GM21717 (cell line): ENCODE data around the gene CPT1C.
"Not testable (repeated sequence)": the region's sequence is repeated elsewhere in the genome, so short reads cannot be mapped to it uniquely, and the experiment has no call there.

Experiments used
- ATAC-seq: cut with Tn5 transposase; IDR thresholded peaks from one replicate; pipeline ENCODE4 v1.9.1; 2021; ENCODE audit warnings: mild to moderate bottlenecking, moderate library complexity; ENCODE audit not compliant: unreplicated experiment

CPT1C gene

GRCh38 chr19:49700563-49700962 lies 9.6 kb downstream of the CPT1C start:
- no peak for ATAC-seq

- no peak for ATAC-seq
Observed at GRCh38 chr19:49701271-49701786, 10.4 kb downstream of the CPT1C start.

DNA sequence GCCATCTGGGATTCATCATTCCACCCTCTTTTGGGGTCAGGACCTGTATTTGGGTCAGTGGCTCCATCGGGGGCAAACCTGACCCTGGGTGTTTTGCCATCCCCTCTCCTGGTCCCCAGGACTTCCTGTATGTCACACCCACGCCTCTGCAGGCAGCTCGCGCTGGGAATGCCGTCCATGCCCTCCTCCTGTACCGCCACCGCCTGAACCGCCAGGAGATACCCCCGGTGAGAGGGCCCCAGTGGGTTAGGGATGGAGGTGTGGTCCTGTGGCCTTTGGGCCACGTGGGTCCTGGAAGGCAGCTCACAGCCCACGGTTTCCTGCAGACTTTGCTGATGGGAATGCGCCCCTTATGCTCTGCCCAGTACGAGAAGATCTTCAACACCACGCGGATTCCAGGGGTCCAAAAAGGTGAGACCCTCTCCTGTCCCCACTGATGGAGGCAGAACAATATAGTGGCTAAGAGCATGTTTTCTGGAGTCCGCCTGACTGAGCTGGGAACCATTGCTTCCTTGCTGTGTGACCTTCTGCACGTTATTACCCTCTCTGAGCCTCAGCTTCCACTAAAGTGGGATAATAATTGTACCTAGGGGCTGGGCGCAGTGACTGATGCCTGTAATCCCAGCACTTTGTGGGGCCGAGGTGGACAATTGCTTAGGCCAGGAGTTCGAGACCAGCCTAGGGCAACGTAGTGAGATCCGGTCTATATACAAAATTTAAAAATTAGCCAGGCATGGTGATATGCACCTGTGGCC lies 14.1 kb downstream of the CPT1C start:
- ATAC-seq = no peak

- ATAC-seq = no peak
Observed at GRCh38 chr19:49705919-49706318, 15.0 kb downstream of the CPT1C start.

GRCh38 chr19:49710372-49710951 lies 19.5 kb downstream of the CPT1C start:
- no peak for ATAC-seq

GRCh38 chr19:49712397-49712859 lies 21.5 kb downstream of the CPT1C start:
- ATAC-seq = no peak

- no peak for ATAC-seq
Observed at GRCh38 chr19:49713236-49713845, 22.4 kb downstream of the CPT1C start.

DNA sequence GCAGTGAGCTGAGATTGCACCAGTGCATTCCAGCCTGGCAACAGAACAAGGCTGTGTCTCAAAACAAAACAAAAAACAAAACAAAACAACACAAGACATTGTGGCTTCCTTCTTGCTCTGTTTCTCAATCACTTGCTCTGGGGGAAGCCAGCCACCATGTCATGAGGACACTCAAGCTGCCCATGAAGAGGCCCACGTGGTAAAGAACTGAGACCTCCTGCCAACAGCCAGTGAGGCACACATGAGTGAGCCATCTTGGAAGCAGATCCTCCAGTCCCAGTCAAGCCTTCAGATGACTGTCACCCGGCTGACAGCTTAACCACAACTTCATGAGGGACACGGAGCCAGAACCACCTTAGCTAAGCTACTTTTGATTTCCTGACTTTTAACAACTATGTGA lies 25.2 kb downstream of the CPT1C start:
- ATAC-seq = no peak

- ATAC-seq = no peak
Observed at GRCh38 chr19:49718511-49718910, 27.6 kb downstream of the CPT1C start.

DNA sequence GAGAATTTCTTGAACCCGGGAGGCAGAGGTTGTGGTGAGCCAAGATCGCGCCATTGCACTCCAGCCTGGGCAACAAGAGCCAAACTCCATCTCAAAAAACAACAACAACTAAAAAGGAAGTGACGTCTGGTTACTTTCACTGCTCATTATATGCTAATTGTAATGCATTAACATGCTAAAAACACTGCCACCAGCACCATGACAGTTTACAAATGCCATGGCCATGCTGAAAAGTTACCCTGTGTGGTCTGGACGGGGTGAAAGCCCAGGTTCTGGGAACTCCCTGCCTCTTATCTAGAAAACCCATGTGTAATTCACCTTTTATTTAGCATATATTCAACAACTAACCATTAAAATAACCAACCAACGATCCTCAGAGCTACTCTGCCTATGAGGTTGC lies 28.1 kb downstream of the CPT1C start:
- no peak for ATAC-seq

DNA sequence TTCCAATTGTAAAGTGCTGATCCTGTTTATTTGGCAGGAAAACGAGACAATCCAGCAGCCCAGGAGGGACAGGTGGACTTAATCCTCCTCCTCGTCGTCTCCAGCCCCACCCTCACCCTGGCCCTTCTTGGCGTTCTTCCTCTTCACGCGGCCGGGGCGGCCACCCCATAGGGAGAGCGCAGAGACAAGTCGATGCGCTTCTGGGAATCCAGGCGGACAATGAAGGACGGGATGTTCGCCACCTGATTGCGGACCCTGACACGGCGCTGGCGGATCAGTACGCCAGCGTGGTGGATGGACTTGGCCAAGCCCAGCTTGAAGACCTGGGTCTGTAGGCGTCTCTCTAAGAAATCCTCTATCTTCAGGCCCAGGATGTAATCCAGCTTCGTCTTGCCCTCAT lies 28.5 kb downstream of the CPT1C start:
- ATAC-seq = not testable (repeated sequence)

DNA sequence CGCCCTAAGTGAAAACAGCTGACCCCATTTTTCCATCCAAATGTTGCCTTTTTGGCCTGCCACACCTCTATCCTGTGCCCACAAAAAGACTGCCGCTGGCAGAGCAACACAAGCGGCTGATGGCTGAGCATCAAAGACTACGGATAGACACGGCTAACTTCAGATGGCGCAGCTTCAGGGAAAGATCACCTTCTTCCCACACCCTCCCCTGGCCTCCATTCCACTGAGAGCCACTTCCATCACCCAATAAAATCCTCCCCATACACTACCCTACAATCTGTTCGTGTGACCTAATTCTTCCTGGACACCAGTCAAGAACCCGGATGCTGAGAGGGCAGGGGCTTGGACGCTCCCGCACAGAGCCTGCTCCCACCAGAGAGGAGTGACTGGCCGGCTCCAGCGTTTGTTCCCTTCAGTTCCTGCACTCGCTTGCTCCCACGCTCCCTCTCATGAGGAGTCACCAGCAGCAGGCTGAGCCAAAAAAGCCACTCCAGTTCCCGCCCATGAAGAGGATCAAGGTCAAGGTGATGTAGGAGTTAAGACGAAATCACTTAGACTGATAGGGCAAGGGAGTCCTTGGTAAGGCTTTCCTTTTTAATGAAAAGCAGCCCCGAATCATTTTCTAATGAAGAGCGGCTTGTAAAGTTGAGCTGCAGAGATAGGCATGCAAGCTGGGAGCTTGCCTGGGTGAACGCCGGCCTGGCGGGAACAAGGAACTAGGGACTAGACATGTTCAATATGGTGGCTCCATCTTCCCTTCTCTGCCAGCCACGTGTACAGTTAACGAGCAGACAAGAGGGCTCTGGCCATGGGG lies 36.5 kb downstream of the CPT1C start:
- no peak for ATAC-seq

- ATAC-seq = no peak
Observed at GRCh38 chr19:49730166-49730565, 39.2 kb downstream of the CPT1C start.

- ATAC-seq = no peak
Observed at GRCh38 chr19:49738268-49738667, 47.4 kb downstream of the CPT1C start.

GRCh38 chr19:49739098-49739497 lies 48.2 kb downstream of the CPT1C start:
- ATAC-seq = no peak

GRCh38 chr19:49739933-49740332 lies 49.0 kb downstream of the CPT1C start:
- no peak for ATAC-seq

DNA sequence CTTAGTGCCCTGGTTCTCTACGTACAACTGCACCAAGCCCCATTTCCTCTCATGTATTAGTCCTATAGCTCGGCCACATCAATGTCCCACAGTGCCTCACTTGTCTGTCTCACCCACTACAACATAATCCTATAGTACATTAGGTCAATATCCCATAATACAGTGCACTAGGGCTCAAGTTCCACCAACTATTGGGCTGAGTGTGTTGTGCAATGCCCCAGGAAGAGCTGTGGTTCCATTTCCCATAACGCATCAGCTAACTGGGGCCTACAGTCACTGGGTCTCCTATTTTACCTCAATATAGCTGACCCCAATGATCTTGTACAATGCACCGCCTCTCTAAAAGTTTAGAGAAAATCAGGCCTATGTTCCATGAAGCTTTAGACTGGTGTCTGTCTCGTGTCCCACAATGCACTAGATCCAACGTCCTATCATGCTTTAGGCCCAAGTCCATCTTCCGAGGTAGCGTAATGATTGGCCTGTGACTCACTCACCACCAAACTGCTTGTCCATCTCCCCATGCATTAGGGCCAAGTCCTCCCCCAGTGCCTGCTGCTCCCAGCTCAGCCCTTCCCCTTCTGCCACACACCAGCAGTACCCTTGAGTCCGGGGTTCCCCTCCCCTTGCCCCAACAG lies 50.4 kb downstream of the CPT1C start:
- no peak for ATAC-seq

DNA sequence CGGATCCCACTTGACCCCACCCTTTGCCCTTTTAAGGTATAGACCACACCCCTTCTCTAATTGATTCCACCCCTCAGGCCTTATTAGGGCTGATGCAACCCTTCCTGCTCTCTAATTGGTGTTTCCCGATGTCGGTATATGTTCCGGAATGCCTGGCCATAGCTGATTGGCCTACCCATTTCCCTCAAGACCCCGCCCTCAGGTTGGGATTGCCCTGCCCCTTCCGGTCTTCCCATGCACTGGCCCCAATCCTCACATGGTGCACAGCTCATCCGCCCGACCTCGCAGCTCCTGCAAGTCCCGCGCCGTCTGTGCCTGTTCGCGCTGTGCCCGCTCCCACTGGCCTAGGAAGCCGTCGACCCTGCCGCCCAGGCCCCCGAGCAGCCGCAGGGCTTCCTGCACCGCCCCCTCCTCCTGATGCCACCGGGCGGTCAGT lies 54.0 kb downstream of the CPT1C start:
- ATAC-seq = no peak

DNA sequence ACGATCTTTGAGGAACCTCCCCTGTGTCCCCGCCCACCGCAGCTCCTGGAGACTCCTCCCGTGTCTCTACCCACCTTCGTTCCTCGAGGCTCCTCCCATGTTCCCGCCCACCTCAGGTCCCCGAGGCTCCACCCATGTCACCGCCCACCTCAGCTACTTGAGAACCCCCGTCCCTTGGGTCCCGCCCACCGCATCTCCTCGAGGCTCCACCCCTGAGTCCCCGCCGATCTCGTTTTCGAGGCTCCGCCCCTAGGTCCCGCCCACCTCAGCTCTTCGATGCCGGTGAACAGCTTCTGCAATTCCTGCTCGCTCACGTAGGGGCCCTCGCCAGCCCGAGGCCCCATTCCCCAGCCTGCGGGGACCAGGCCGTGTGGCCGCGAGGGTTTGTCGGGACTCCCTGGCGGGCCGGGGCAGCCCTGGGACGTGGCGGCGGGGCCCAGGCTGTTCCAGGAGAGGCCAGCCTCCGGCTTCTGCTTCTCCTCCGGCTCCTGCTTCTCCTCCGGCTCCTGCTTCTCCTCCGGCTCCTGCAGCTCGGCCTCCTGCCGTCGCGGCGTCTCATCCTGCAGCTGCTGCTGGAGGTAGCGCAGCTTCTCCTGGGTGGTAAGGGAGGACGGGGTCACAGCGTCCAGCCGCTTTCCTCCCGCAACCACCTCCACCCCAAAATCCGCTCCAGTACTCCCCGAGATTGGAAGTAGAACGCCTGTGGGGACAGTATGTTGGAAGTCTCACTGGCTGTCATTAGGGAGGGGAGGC lies 55.5 kb downstream of the CPT1C start:
- ATAC-seq = no peak
